ENCODE data around the gene NEURL4. TPM values are rescaled to one million over a fixed set of nuclear protein-coding genes. Genes with fewer than 3 reads are reported as not detected.

NEURL4 gene
- total and polyA plus RNA-seq, 2 donors (not counting 1 experiment from before 2014, with no cell fraction given) = 54.6 to 85.2 TPM

DNA sequence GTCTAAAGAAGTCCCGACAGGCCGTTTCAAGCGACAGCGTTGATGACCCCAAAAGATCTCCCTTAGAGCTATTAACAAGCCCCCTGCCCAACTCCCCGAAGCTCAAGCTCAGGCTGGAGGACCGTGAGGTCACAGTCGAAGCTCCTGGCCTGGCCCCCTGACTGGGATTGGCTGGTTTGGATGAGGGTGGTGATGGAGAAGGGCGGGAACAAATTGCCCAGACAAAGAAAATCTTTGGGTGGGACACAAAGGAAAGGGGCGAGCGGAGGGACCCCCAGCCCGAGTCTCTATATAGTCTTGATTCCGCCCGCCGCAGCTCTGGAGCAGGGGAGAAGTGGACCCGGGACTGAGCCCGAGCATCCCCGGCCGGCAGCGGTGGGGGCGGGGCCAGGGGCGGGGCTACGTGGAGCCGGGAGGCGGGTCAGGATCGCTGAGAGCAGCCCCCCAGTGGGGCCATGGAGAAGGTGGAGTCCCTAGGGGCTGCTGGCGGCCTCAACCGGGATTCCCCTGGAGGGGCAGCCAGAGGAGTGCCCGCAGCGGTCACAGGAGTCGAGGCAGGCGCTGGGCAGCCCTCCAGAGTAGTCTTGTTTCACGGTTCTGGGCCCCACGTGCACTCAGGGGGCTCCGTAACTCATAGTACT is 982 bp upstream of the NEURL4 start:
- no peaks in the 10 kb centered on the region for H3K27me3 ChIP-seq (replicated peaks in 1 of 4; ENCODE audit: control extremely low read depth in 1 of 4, control insufficient read depth in 3 of 4, insufficient read depth in 4 of 4, low read length in 3 of 4)
- H3K4me2 ChIP-seq (replicated peaks; ENCODE audit: low read depth, low read length, poor library complexity, severe bottlenecking) = peak overlapping the region; percentile 88
- peak overlapping the region; percentile 65 to 92 (median 81) for H3K4me3 ChIP-seq (ENCODE audit: control extremely low read depth in 1 of 5, extremely low read depth in 1 of 5, insufficient read depth in 1 of 5, low read depth in 2 of 5, low read length in 4 of 5)
- intact Hi-C loops (cut with micrococcal nuclease) = loop anchor here (1.0 kb wide), 9 partner anchors 15 to 242 kb away; partner anchors contain the start of genes DVL2, EIF5A, ELP5 and GABARAP
- WGBS (ENCODE audit: insufficient coverage) = 1% methylated on average over 28 of the region's 34 CpGs
- H3K9ac ChIP-seq (ENCODE audit: low read length) = peak overlapping the region; percentile 86
- peak; percentile 82 for DNase-seq
- H3K27ac ChIP-seq (ENCODE audit: low read length in 2 of 2) = peak overlapping the region; percentile 86 to 93
- ChIA-PET CTCF (interaction anchor here (0.8 to 2.7 kb wide), 20 partner anchors 8 to 284 kb away, joined by 3 to 20 read pairs (median 5); partner anchors contain the start of genes ACADVL, DLG4, GABARAP and GPS2), POLR2A (interaction anchor here (0.5 to 2.4 kb wide), 18 partner anchors 9 to 356 kb away, joined by 3 to 18 read pairs (median 5); partner anchors contain the start of genes CTDNEP1, ELP5, GABARAP and GPS2)
- no peaks in the 10 kb centered on the region for H4K20me1 ChIP-seq (ENCODE audit: control insufficient read depth, insufficient read depth, low read length, poor library complexity, severe bottlenecking)
- peak overlapping the region; percentile 96 for H3K4me3 Mint-ChIP-seq
- H3K36me3 ChIP-seq (replicated peaks in 1 of 2; ENCODE audit: control extremely low read depth in 1 of 2, control insufficient read depth in 1 of 2, extremely low read depth in 1 of 2, insufficient read depth in 2 of 2, low read length in 1 of 2) = peaks cover 0 to 11% of the 10 kb centered on the region in 2 experiments
- peak; percentile 50 for ATAC-seq (ENCODE audit: low read depth)
- H2AFZ ChIP-seq (ENCODE audit: insufficient read depth, low read depth, low read length, poor library complexity, severe bottlenecking) = peak overlapping the region; percentile 94
- peaks cover 23 to 48% of the 10 kb centered on the region in 2 donors for H3K4me1 ChIP-seq (ENCODE audit: control insufficient read depth in 2 of 2, insufficient read depth in 2 of 2, low read length in 2 of 2)
- H3K9me3 Mint-ChIP-seq (ENCODE audit: insufficient read depth) = no peaks in the 10 kb centered on the region
- peaks cover 43% of the 10 kb centered on the region for H3K4me1 Mint-ChIP-seq
- TF ChIP-seq EZH2 (IDR thresholded peaks at IDR 0.05; ENCODE audit: borderline replicate concordance, insufficient read depth, low read depth, low read length, poor library complexity, severe bottlenecking) = no peak
- TF ChIP-seq, protein P1, sequence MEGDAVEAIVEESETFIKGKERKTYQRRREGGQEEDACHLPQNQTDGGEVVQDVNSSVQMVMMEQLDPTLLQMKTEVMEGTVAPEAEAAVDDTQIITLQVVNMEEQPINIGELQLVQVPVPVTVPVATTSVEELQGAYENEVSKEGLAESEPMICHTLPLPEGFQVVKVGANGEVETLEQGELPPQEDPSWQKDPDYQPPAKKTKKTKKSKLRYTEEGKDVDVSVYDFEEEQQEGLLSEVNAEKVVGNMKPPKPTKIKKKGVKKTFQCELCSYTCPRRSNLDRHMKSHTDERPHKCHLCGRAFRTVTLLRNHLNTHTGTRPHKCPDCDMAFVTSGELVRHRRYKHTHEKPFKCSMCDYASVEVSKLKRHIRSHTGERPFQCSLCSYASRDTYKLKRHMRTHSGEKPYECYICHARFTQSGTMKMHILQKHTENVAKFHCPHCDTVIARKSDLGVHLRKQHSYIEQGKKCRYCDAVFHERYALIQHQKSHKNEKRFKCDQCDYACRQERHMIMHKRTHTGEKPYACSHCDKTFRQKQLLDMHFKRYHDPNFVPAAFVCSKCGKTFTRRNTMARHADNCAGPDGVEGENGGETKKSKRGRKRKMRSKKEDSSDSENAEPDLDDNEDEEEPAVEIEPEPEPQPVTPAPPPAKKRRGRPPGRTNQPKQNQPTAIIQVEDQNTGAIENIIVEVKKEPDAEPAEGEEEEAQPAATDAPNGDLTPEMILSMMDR (IDR thresholded peaks at IDR 0.05) = no peak
- no peaks in the 10 kb centered on the region for H3K27me3 Mint-ChIP-seq
- peak overlapping the region; percentile 98 for H3K27ac Mint-ChIP-seq
- no peaks in the 10 kb centered on the region for H3K9me3 ChIP-seq (ENCODE audit: control extremely low read depth in 1 of 3, control insufficient read depth in 2 of 3, insufficient read depth in 1 of 3, low read length in 2 of 3)
- peaks cover 30% of the 10 kb centered on the region for H3K79me2 ChIP-seq (ENCODE audit: control insufficient read depth, insufficient read depth, low read length)

Data from B cell (primary cell).